PC-3 (cell line): Measurements from ENCODE around the gene KCNK18. TPM values are rescaled to one million over a fixed set of nuclear protein-coding genes. Genes with fewer than 3 reads are reported as not detected.

Experiments
- ATAC-seq: fragments of 200-7000 bp; cut with Tn5 transposase; 2 replicates; pipeline ENCODE4 v1.9.1; 2020; ENCODE audit warnings: mild to moderate bottlenecking, moderate library complexity
- BruUV-seq: library from RNA; stranded (reverse); fragments of 400-500 nt; replicated peaks from 2 replicates; lab custom pipeline; 2021; lab: Mats Ljungman, UMichigan
- CTCF ChIA-PET: fragments of 300-600 bp; sonication (Branson Sonifier 250); formaldehyde crosslinking; loops from one replicate; lab custom pipeline; 2022; ENCODE audit warnings: antibody characterized with exemption; lab: Charles Lee
- POLR2A ChIA-PET: fragments of 300-600 bp; sonication (Branson Sonifier 250); formaldehyde crosslinking; loops from one replicate; lab custom pipeline; 2022; ENCODE audit warnings: antibody characterized with exemption; ENCODE audit not compliant: unreplicated experiment; lab: Charles Lee
- DNase-seq: peaks from one replicate; pipeline ENCODE4 v3.0.0-alpha.2; 2015
- H2AFZ ChIP-seq: fragments of 300-600 bp; sonication (generic); 2 replicates; pipeline ENCODE4 v1.6.0; 2016; ENCODE audit warnings: antibody characterized with exemption, low read length
- H3F3A ChIP-seq: fragments of 300-600 bp; sonication (generic); one replicate; pipeline ENCODE4 v1.6.0; 2017; ENCODE audit warnings: antibody characterized with exemption, low read length, control low read depth, mild to moderate bottlenecking; ENCODE audit not compliant: unreplicated experiment
- H3K27ac ChIP-seq: fragments of 300-600 bp; sonication (generic); 2 replicates; pipeline ENCODE4 v1.5.1; 2016; ENCODE audit warnings: mild to moderate bottlenecking, low read length
- H3K27me3 ChIP-seq: fragments of 300-600 bp; sonication (generic); 2 replicates; pipeline ENCODE4 v1.6.1; 2016; ENCODE audit warnings: low read length, mixed read lengths
- H3K36me3 ChIP-seq: fragments of 300-600 bp; sonication (generic); 2 replicates; pipeline ENCODE4 v1.6.1; 2016; ENCODE audit warnings: low read depth, mixed run types, low read length, mixed read lengths
- H3K4me1 ChIP-seq: fragments of 300-600 bp; sonication (generic); 2 replicates; pipeline ENCODE4 v1.5.1; 2016; ENCODE audit warnings: low read length; ENCODE audit not compliant: insufficient read depth
- H3K4me2 ChIP-seq: fragments of 300-600 bp; sonication (generic); 2 replicates; pipeline ENCODE4 v1.6.0; 2016; ENCODE audit warnings: low read length
- H3K4me3 ChIP-seq: fragments of 300-600 bp; sonication (generic); 2 replicates; pipeline ENCODE4 v1.5.1; 2016; ENCODE audit warnings: mild to moderate bottlenecking, low read length, mixed read lengths
- H3K79me2 ChIP-seq: fragments of 300-600 bp; sonication (generic); 2 replicates; pipeline ENCODE4 v1.6.1; 2017; ENCODE audit warnings: low read length, mixed read lengths
- H3K9ac ChIP-seq: fragments of 300-600 bp; sonication (generic); 2 replicates; pipeline ENCODE4 v1.6.0; 2016; ENCODE audit warnings: mild to moderate bottlenecking, low read length
- H3K9me2 ChIP-seq: fragments of 300-600 bp; sonication (generic); replicated peaks from 2 replicates; pipeline ENCODE4 v1.6.1; 2016; ENCODE audit warnings: mixed run types, low read length, mixed read lengths
- H3K9me3 ChIP-seq: fragments of 300-600 bp; sonication (generic); 2 replicates; pipeline ENCODE4 v1.6.1; 2016; ENCODE audit warnings: low read length, mixed read lengths
- H4K20me1 ChIP-seq: fragments of 300-600 bp; sonication (generic); 2 replicates; pipeline ENCODE4 v1.6.1; 2016; ENCODE audit warnings: low read length, mixed read lengths
- EZH2 ChIP-seq: fragments of 300-600 bp; sonication (generic); IDR thresholded peaks from one replicate; pipeline ENCODE4 v1.6.1; 2017; ENCODE audit warnings: antibody characterized with exemption, mild to moderate bottlenecking, low read length; ENCODE audit not compliant: unreplicated experiment
- EZH2phosphoT487 ChIP-seq: fragments of 300-600 bp; sonication (generic); IDR thresholded peaks from 2 replicates; pipeline ENCODE4 v1.6.1; 2018; ENCODE audit warnings: mild to moderate bottlenecking, antibody characterized with exemption, low read length, borderline replicate concordance
- intact Hi-C: fragments of 100-400 bp; cut with micrococcal nuclease; formaldehyde crosslinking; loops from 2 replicates; pipeline ENCODE4 v1.9.0; 2023
- total RNA-seq: library from RNA; depleted of rRNA; stranded (reverse); fragments of >200 nt; gene quantifications from 2 replicates; pipeline ENCODE4 v1.2.3, GENCODE V29; 2014
- TF ChIP-seq, protein P1 (sequence below): fragments of 300-600 bp; sonication (generic); conservative IDR thresholded peaks from 2 replicates; pipeline ENCODE4 v1.5.1; 2017; ENCODE audit warnings: antibody characterized with exemption, low read depth, mild to moderate bottlenecking, low read length

Gene KCNK18
- total RNA-seq, 1 experiment from 2014 or later, result not detected

DNA sequence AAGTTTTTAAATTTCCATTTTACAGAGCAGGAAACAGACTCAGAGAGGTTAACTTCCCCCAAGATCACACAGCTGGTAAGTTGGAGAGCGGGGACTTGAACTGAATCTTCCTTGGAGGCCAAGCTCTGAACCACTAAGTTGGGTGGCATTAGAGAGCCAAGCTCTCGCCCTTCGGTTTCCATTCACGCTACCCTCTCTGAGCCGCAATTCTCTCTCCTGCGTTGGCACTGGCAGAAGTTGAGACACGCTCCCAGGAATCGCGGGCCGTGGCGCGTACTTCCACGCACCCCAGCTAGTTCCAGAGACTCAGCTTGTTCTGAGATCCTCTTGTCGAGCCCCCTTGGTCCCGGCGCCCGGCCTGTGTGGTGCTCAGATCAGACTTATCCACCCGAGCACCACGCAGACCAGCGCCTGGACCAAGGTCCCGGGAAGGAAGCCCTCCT lies 29.9 kb upstream of the KCNK18 start:
- Histone ChIP-seq H3K9me2 (no peaks in the 10 kb centered on the region), H3K9ac (no peak overlapping the region), H4K20me1 (no peaks in the 10 kb centered on the region), H3K4me3 (no peak overlapping the region), H3K9me3 (no peaks in the 10 kb centered on the region), H3K27ac (no peak overlapping the region), H3K27me3 (peaks cover 49% of the 10 kb centered on the region), H3K4me1 (peaks cover 11% of the 10 kb centered on the region; the same call in 1 of the 2 replicates), H3F3A (no peaks in the 10 kb centered on the region), H2AFZ (no peak overlapping the region), H3K36me3 (no peaks in the 10 kb centered on the region), H3K4me2 (no peak overlapping the region), H3K79me2 (no peaks in the 10 kb centered on the region)
- POLR2A ChIA-PET, result no interaction called here
- TF ChIP-seq EZH2 (no peak), EZH2phosphoT487 (no peak)
- TF ChIP-seq, protein P1, sequence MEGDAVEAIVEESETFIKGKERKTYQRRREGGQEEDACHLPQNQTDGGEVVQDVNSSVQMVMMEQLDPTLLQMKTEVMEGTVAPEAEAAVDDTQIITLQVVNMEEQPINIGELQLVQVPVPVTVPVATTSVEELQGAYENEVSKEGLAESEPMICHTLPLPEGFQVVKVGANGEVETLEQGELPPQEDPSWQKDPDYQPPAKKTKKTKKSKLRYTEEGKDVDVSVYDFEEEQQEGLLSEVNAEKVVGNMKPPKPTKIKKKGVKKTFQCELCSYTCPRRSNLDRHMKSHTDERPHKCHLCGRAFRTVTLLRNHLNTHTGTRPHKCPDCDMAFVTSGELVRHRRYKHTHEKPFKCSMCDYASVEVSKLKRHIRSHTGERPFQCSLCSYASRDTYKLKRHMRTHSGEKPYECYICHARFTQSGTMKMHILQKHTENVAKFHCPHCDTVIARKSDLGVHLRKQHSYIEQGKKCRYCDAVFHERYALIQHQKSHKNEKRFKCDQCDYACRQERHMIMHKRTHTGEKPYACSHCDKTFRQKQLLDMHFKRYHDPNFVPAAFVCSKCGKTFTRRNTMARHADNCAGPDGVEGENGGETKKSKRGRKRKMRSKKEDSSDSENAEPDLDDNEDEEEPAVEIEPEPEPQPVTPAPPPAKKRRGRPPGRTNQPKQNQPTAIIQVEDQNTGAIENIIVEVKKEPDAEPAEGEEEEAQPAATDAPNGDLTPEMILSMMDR, result no peak
- intact Hi-C loops, result no loop called here
- DNase-seq (no peak), ATAC-seq (no peak)
- CTCF ChIA-PET, result interaction anchor here (1.0 to 1.1 kb wide), 2 partner anchors 163 to 330 kb away, joined by 4 to 5 read pairs; no protein-coding TSS in a partner anchor
- no TSS peak for BruUV-seq

DNA sequence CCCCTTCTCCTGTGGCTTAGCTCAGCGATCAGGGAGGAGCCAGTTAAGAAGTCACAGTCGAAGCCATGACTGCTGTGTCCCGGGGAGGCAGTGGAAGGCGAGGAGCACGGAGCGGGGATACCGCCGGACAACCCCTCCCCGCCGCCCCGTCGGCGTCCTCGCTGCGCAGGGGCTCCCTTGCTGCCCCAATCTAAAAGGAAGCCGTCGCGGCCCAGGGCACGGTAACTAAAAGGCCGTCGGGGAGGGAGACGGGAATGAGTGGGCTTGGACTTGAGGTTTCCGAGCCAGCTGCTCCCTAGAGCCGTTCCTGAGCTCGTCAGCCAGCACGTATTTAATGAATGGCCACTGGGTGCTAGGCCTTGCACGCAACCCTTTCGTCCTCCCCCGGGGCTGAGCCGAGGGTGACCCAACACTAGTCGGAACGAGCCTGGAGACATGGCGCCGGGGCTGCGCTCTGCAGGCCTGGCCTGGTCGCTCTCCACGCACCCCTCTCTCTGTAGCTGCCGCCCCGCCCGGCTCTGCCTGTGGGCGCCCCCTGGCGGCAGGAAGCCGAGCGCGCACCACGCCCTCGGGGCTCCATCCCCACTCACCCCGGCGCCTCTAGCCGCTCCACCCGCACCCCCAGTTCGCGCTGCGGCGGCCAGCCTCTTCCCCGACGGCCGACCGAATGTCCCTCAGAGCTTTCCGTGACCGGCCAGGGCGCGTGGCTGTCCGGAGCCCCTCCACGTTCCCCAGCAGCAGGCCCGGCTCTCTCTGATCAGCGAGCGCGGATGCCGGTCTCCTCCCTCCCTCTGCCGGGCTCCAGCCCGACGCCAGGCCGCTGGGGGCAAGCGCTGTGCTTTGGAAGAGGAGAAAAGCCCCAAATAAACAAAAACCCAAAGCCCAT lies 29.3 kb upstream of the KCNK18 start:
- H3K9ac ChIP-seq, result no peak overlapping the region
- TF ChIP-seq EZH2phosphoT487, result no peak
- TF ChIP-seq, protein P1, result peak; percentile 74
- BruUV-seq, result no TSS peak
- no peak overlapping the region for H3K27ac ChIP-seq
- peak; percentile 49 for DNase-seq
- POLR2A ChIA-PET, result no interaction called here
- no peaks in the 10 kb centered on the region for H3K9me3 ChIP-seq
- H3F3A ChIP-seq, result no peaks in the 10 kb centered on the region
- intact Hi-C loops, result no loop called here
- H3K4me1 ChIP-seq, result peaks cover 11% of the 10 kb centered on the region; the same call in 1 of the 2 replicates
- H4K20me1 ChIP-seq, result no peaks in the 10 kb centered on the region
- H3K27me3 ChIP-seq, result peaks cover 49% of the 10 kb centered on the region
- H3K4me2 ChIP-seq, result peak overlapping the region; percentile 81
- H3K9me2 ChIP-seq, result no peaks in the 10 kb centered on the region
- CTCF ChIA-PET, result interaction anchor here (1.0 to 1.1 kb wide), 2 partner anchors 163 to 331 kb away, joined by 4 to 5 read pairs; no protein-coding TSS in a partner anchor
- H3K4me3 ChIP-seq, result peak overlapping the region; percentile 58; the same call in 1 of the 2 replicates
- H3K36me3 ChIP-seq, result no peaks in the 10 kb centered on the region
- H3K79me2 ChIP-seq, result no peaks in the 10 kb centered on the region
- peak; percentile 84 for ATAC-seq
- peak overlapping the region; percentile 75 for H2AFZ ChIP-seq
